Measurements from ENCODE around the gene DSCAM. TPM values are rescaled to one million over a fixed set of nuclear protein-coding genes. Genes with fewer than 3 reads are reported as not detected.

DSCAM gene
- total and polyA plus RNA-seq, 2 donors (not counting 3 experiments of a cell fraction or from before 2014, with no cell fraction given) = not detected

DNA sequence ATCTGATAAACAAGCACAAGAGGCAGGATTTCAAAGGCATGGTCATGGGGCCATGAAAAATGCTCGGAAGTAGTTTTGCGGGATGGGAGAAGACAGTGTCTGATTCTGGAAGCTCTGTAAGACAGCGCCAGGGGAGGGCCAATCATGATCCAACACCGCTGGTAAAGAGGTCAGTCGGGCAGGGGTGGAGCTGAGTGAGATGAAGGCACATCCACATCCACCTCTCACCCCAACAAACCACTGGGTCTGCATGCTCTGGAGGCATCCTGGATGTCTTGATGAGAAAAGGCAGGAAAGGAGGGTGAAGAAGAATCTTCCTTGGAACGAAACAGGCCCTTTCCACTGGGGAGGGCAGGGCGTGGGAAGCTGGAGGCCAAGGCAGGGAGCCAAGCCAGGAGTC is 691.4 kb downstream of the DSCAM start:
- dilution Hi-C loops (cut with MboI; ENCODE audit: extremely low pct_ligation_motif_present, low sequenced_read_pairs) (no loop called here), intact Hi-C loops (cut with micrococcal nuclease) (no loop called here)
- Histone ChIP-seq H3K79me2 (ENCODE audit: control insufficient read depth, insufficient read depth, low read length) (no peaks in the 10 kb centered on the region), H3K4me2 (ENCODE audit: insufficient read depth, low read length) (no peak overlapping the region), H3K4me1 (ENCODE audit: control insufficient read depth, extremely low read depth, insufficient read depth, low read length) (no peaks in the 10 kb centered on the region), H3K27ac (ENCODE audit: insufficient read depth, low read depth, low read length) (no peak overlapping the region), H3K9me1 (replicated peaks; ENCODE audit: control insufficient read depth, extremely low read depth, insufficient read depth, low read length) (no peaks in the 10 kb centered on the region), H4K20me1 (replicated peaks; ENCODE audit: control insufficient read depth, extremely low read depth, insufficient read depth, low read length) (no peaks in the 10 kb centered on the region), H3K27me3 (ENCODE audit: control insufficient read depth in 2 of 2, insufficient read depth in 2 of 2, low read length in 2 of 2) (no peaks in the 10 kb centered on the region), H2AFZ (ENCODE audit: low read depth, low read length) (no peak overlapping the region), H3K9ac (replicated peaks; ENCODE audit: extremely low read depth, insufficient read depth, low read length) (no peak overlapping the region), H3K4me3 (replicated peaks in 1 of 3; ENCODE audit: insufficient read depth in 1 of 3, low read depth in 1 of 3, low read length in 3 of 3) (no peak overlapping the region), H3K9me3 (replicated peaks; ENCODE audit: control insufficient read depth, insufficient read depth, low read length) (peaks cover 10% of the 10 kb centered on the region), H3K36me3 (ENCODE audit: control insufficient read depth in 2 of 2, extremely low read depth in 1 of 2, insufficient read depth in 2 of 2, low read length in 2 of 2) (no peaks in the 10 kb centered on the region)
- no peak for FAIRE-seq
- TF ChIP-seq GATA2 (IDR thresholded peaks at IDR 0.05; ENCODE audit: insufficient read depth, insufficient read length, low read depth, low read length) (no peak), MYC (IDR thresholded peaks at IDR 0.05; ENCODE audit: low read depth, low read length) (no peak), POLR2AphosphoS5 (IDR thresholded peaks at IDR 0.05; ENCODE audit: insufficient read depth, low read depth, low read length) (no peak), JUN (IDR thresholded peaks at IDR 0.05; ENCODE audit: borderline replicate concordance, insufficient read depth, insufficient read length, low read depth) (no peak), FOS (IDR thresholded peaks at IDR 0.05; ENCODE audit: borderline replicate concordance, insufficient read depth, low read length) (no peak), POLR2A (IDR thresholded peaks at IDR 0.05; ENCODE audit: low read depth, low read length) (no peak), EZH2 (IDR thresholded peaks at IDR 0.05; ENCODE audit: borderline replicate concordance, low read depth, low read length, severe bottlenecking) (no peak)
- TF ChIP-seq, protein P1, sequence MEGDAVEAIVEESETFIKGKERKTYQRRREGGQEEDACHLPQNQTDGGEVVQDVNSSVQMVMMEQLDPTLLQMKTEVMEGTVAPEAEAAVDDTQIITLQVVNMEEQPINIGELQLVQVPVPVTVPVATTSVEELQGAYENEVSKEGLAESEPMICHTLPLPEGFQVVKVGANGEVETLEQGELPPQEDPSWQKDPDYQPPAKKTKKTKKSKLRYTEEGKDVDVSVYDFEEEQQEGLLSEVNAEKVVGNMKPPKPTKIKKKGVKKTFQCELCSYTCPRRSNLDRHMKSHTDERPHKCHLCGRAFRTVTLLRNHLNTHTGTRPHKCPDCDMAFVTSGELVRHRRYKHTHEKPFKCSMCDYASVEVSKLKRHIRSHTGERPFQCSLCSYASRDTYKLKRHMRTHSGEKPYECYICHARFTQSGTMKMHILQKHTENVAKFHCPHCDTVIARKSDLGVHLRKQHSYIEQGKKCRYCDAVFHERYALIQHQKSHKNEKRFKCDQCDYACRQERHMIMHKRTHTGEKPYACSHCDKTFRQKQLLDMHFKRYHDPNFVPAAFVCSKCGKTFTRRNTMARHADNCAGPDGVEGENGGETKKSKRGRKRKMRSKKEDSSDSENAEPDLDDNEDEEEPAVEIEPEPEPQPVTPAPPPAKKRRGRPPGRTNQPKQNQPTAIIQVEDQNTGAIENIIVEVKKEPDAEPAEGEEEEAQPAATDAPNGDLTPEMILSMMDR (IDR thresholded peaks at IDR 0.05; ENCODE audit: extremely low read depth in 1 of 2, insufficient read depth in 1 of 2, low read depth in 1 of 2, low read length in 2 of 2) = no peak
- TF ChIP-seq, protein P2, sequence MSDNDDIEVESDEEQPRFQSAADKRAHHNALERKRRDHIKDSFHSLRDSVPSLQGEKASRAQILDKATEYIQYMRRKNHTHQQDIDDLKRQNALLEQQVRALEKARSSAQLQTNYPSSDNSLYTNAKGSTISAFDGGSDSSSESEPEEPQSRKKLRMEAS (IDR thresholded peaks at IDR 0.05; ENCODE audit: insufficient read depth, insufficient read length) = no peak
- BruUV-seq (replicated peaks) = no TSS peak
- POLR2A ChIA-PET = no interaction called here
- CTCF ChIA-PET = no interaction called here
- DNase-seq (ENCODE audit: low read depth, low spot score) = no peak
